ENCODE results near the gene SUGCT.

GRCh38 chr7:40777730-40778312, 643.0 kb downstream of the SUGCT start:
- TF ChIP-seq CTCF (IDR thresholded peaks at IDR 0.05; ENCODE audit: low read depth, low read length) = no peak
- TF ChIP-seq EZH2phosphoT487 (IDR thresholded peaks at IDR 0.05; ENCODE audit: low read depth) = no peak
